Measurements from ENCODE around the gene BCAS3. TPM values are rescaled to one million over a fixed set of nuclear protein-coding genes. Genes with fewer than 3 reads are reported as not detected.

Gene BCAS3
- total RNA-seq, 4 donors from 2014 or later, result 21.7 to 42.2 (median 23.0) TPM

- no peak for TF ChIP-seq CTCF (IDR thresholded peaks at IDR 0.05; ENCODE audit: low read depth)
These were observed 90.2 kb downstream of the BCAS3 start for GRCh38 chr17:60767744-60768308.

GRCh38 chr17:60769327-60769726, 91.7 kb downstream of the BCAS3 start:
- no peak for TF ChIP-seq CTCF (IDR thresholded peaks at IDR 0.05; ENCODE audit: low read depth)

- TF ChIP-seq CTCF (IDR thresholded peaks at IDR 0.05; ENCODE audit: low read depth), result no peak
These were observed 93.3 kb downstream of the BCAS3 start for GRCh38 chr17:60770946-60771422.

- TF ChIP-seq CTCF (IDR thresholded peaks at IDR 0.05; ENCODE audit: low read depth), result no peak
These were observed 95.9 kb downstream of the BCAS3 start for GRCh38 chr17:60773552-60773951.

- TF ChIP-seq CTCF (IDR thresholded peaks at IDR 0.05; ENCODE audit: low read depth), result no peak
These were observed 104.3 kb downstream of the BCAS3 start for GRCh38 chr17:60781880-60782412.

GRCh38 chr17:60782742-60783141, 105.1 kb downstream of the BCAS3 start:
- no peak for TF ChIP-seq CTCF (IDR thresholded peaks at IDR 0.05; ENCODE audit: low read depth)

- TF ChIP-seq CTCF (IDR thresholded peaks at IDR 0.05; ENCODE audit: low read depth), result no peak
These were observed 112.6 kb downstream of the BCAS3 start for GRCh38 chr17:60790205-60790604.
